Endothelial cell of umbilical vein (primary cell): Measurements from ENCODE around the gene DDX31. TPM values are rescaled to one million over a fixed set of nuclear protein-coding genes. Genes with fewer than 3 reads are reported as not detected.

Experiments
- BruUV-seq: library from RNA; stranded (reverse); fragments of 400-500 nt; replicated peaks from 2 replicates; lab custom pipeline; 2021; lab: Mats Ljungman, UMichigan
- CTCF ChIA-PET: fragments of 300-600, 350-600 bp; sonication (Branson Sonifier 250); formaldehyde crosslinking; loops from one replicate; lab custom pipeline; 2021; ENCODE audit warnings: antibody characterized with exemption, inconsistent platforms; lab: Charles Lee
- POLR2A ChIA-PET: fragments of 300-600, 350-600 bp; sonication (Branson Sonifier 250); formaldehyde crosslinking; loops from one replicate; lab custom pipeline; 2021; ENCODE audit warnings: antibody characterized with exemption, inconsistent platforms; lab: Charles Lee
- DNase-seq: peaks from one replicate; pipeline ENCODE4 v3.0.0-alpha.2; 2011; ENCODE audit warnings: low read depth, low spot score
- FAIRE-seq: peaks from 2 replicates; lab custom pipeline; 2011; peaks lifted over from hg19 to GRCh38; lab: Jason Lieb, UNC
- H2AFZ ChIP-seq: 2 replicates; pipeline ENCODE4 v1.6.0; 2012; ENCODE audit warnings: low read depth, low read length, control low read depth, inconsistent platforms
- H3K27ac ChIP-seq: 2 replicates; pipeline ENCODE4 v1.5.1; 2011; ENCODE audit warnings: low read depth, mild to moderate bottlenecking, control low read depth, low read length, moderate library complexity; ENCODE audit not compliant: insufficient read depth
- H3K27me3 ChIP-seq, 2 experiments: 2 replicates each; pipeline versions ENCODE4 v1.6.0 to v1.6.1; 2011; ENCODE audit warnings: low read length in 2 of 2, mixed read lengths in 1 of 2; ENCODE audit not compliant: control insufficient read depth in 2 of 2, insufficient read depth in 2 of 2
- H3K36me3 ChIP-seq, 2 experiments: 2 replicates in 1 of 2; 3 replicates in 1 of 2; pipeline ENCODE4 v1.5.1; 2011; ENCODE audit warnings: low read length in 2 of 2, mild to moderate bottlenecking in 1 of 2, moderate library complexity in 1 of 2; ENCODE audit not compliant: control insufficient read depth in 2 of 2, insufficient read depth in 2 of 2; ENCODE audit errors: extremely low read depth in 1 of 2
- H3K4me1 ChIP-seq: 3 replicates; pipeline ENCODE4 v1.5.1; 2011; ENCODE audit warnings: mild to moderate bottlenecking, low read length; ENCODE audit not compliant: control insufficient read depth, insufficient read depth; ENCODE audit errors: extremely low read depth
- H3K4me2 ChIP-seq: 2 replicates; pipeline ENCODE4 v1.6.1; 2011; ENCODE audit warnings: low read length, control low read depth, mixed read lengths; ENCODE audit not compliant: insufficient read depth
- H3K4me3 ChIP-seq, 3 experiments: fragments of 200-600 bp in 1 of 3; sonication (generic), shearing (Covaris generic) in 1 of 3; replicated peaks in 1 of 3; 2 replicates each; pipeline ENCODE4 v1.5.1; 2011 to 2016; ENCODE audit warnings: control low read depth in 3 of 3, low read length in 3 of 3, mild to moderate bottlenecking in 2 of 3, inconsistent platforms in 1 of 3, low read depth in 1 of 3, moderate library complexity in 1 of 3; ENCODE audit not compliant: insufficient read depth in 1 of 3
- H3K79me2 ChIP-seq: 2 replicates; pipeline ENCODE4 v1.6.0; 2012; ENCODE audit warnings: low read length, inconsistent platforms; ENCODE audit not compliant: control insufficient read depth, insufficient read depth
- H3K9ac ChIP-seq: replicated peaks from 2 replicates; pipeline ENCODE3; 2011; ENCODE audit warnings: low read length, control low read depth; ENCODE audit not compliant: insufficient read depth; ENCODE audit errors: extremely low read depth
- H3K9me1 ChIP-seq: replicated peaks from 3 replicates; pipeline ENCODE4 v1.6.0; 2011; ENCODE audit warnings: mild to moderate bottlenecking, low read length; ENCODE audit not compliant: control insufficient read depth, insufficient read depth; ENCODE audit errors: extremely low read depth
- H3K9me3 ChIP-seq: replicated peaks from 2 replicates; pipeline ENCODE4 v1.5.1; 2012; ENCODE audit warnings: low read length, inconsistent platforms; ENCODE audit not compliant: control insufficient read depth, insufficient read depth
- H4K20me1 ChIP-seq: replicated peaks from 2 replicates; pipeline ENCODE3; 2011; ENCODE audit warnings: mild to moderate bottlenecking, low read length; ENCODE audit not compliant: control insufficient read depth, insufficient read depth; ENCODE audit errors: extremely low read depth
- EZH2 ChIP-seq: IDR thresholded peaks from 2 replicates; pipeline ENCODE4 v1.6.1; 2012; ENCODE audit warnings: borderline replicate concordance, low read depth, mild to moderate bottlenecking, moderate library complexity, low read length, inconsistent platforms; ENCODE audit not compliant: severe bottlenecking
- FOS ChIP-seq: IDR thresholded peaks from 2 replicates; pipeline ENCODE4 v1.6.1; 2011; ENCODE audit warnings: mild to moderate bottlenecking, low read length, moderate library complexity, borderline replicate concordance; ENCODE audit not compliant: insufficient read depth
- GATA2 ChIP-seq: IDR thresholded peaks from 2 replicates; pipeline ENCODE4 v1.7.0; 2011; ENCODE audit warnings: low read depth, mild to moderate bottlenecking, moderate library complexity, mixed read lengths, low read length; ENCODE audit not compliant: insufficient read length, insufficient read depth
- JUN ChIP-seq: IDR thresholded peaks from 2 replicates; pipeline ENCODE4 v1.6.1; 2011; ENCODE audit warnings: borderline replicate concordance, low read depth; ENCODE audit not compliant: insufficient read length, insufficient read depth
- MYC ChIP-seq: IDR thresholded peaks from one replicate; pipeline ENCODE4 v1.6.1; 2011; ENCODE audit warnings: mild to moderate bottlenecking, low read depth, low read length
- POLR2A ChIP-seq: IDR thresholded peaks from 2 replicates; pipeline ENCODE4 v1.6.1; 2012; ENCODE audit warnings: low read depth, mild to moderate bottlenecking, control low read depth, low read length
- POLR2AphosphoS5 ChIP-seq: IDR thresholded peaks from 2 replicates; pipeline ENCODE4 v1.6.1; 2012; ENCODE audit warnings: low read depth, mild to moderate bottlenecking, control low read depth, low read length, moderate library complexity; ENCODE audit not compliant: insufficient read depth
- dilution Hi-C: fragments of 300-500 bp; cut with MboI; formaldehyde crosslinking; loops from one replicate; pipeline ENCODE4 v1.15.0; 2019; ENCODE audit warnings: low sequenced_read_pairs; ENCODE audit not compliant: extremely low pct_ligation_motif_present
- intact Hi-C: fragments of 100-400 bp; cut with micrococcal nuclease; formaldehyde crosslinking; loops from one replicate; pipeline ENCODE4 v1.10.0; 2022
- polyA plus RNA-seq, 4 experiments: library from polyadenylated mRNA; depleted of rRNA in 3 of 4; stranded (reverse) in 3 of 4; unstranded in 1 of 4; fragments of >200 nt; gene quantifications; 2 replicates each; pipeline versions ENCODE4 v1.2.1 to v1.2.3, GENCODE V29; 2011 to 2012; ENCODE audit warnings: missing spikeins in 1 of 4
- total RNA-seq: library from RNA; stranded (reverse); gene quantifications from 2 replicates; pipeline ENCODE4 v1.2.3, GENCODE V29; 2021
- TF ChIP-seq, protein P1 (sequence below), 2 donors: IDR thresholded peaks; 1 replicate in 1 of 2; 2 replicates in 1 of 2; pipeline ENCODE4 v1.5.1; 2011; ENCODE audit warnings: low read length in 2 of 2, mild to moderate bottlenecking in 2 of 2, moderate library complexity in 2 of 2, control low read depth in 1 of 2, inconsistent platforms in 1 of 2, low read depth in 1 of 2; ENCODE audit not compliant: insufficient read depth in 1 of 2; ENCODE audit errors: extremely low read depth in 1 of 2
- TF ChIP-seq, protein P2 (sequence below): IDR thresholded peaks from 2 replicates; pipeline ENCODE4 v1.6.1; 2011; ENCODE audit not compliant: insufficient read depth, insufficient read length

Gene DDX31
- total and polyA plus RNA-seq, 2 donors (not counting 3 experiments of a cell fraction or from before 2014, with no cell fraction given): 8.0 to 16.3 TPM

DNA sequence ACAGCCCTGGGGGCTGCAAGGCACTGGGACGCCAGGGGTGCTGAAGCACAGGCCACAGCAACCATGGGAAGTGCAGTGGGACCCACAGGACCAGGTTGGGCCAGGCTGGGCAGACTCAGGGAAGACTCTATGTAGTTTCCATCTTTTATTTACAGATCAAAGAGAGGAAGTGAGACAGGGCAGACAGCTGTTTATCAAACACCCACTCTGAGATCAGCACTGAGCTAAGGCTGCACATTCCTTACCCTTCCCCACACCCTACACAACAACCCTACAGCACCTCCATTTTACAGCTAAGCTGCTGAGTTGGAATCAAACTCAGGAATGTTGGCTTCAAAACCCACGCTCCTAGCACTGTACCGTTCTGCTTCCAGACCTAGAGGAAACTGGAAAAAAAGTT is 67.6 kb downstream of the DDX31 start:
- H3K4me2 ChIP-seq: no peak overlapping the region
- ChIA-PET POLR2A (no interaction called here), CTCF (no interaction called here)
- no peaks in the 10 kb centered on the region for H3K9me3 ChIP-seq
- TF ChIP-seq, protein P1, sequence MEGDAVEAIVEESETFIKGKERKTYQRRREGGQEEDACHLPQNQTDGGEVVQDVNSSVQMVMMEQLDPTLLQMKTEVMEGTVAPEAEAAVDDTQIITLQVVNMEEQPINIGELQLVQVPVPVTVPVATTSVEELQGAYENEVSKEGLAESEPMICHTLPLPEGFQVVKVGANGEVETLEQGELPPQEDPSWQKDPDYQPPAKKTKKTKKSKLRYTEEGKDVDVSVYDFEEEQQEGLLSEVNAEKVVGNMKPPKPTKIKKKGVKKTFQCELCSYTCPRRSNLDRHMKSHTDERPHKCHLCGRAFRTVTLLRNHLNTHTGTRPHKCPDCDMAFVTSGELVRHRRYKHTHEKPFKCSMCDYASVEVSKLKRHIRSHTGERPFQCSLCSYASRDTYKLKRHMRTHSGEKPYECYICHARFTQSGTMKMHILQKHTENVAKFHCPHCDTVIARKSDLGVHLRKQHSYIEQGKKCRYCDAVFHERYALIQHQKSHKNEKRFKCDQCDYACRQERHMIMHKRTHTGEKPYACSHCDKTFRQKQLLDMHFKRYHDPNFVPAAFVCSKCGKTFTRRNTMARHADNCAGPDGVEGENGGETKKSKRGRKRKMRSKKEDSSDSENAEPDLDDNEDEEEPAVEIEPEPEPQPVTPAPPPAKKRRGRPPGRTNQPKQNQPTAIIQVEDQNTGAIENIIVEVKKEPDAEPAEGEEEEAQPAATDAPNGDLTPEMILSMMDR (IDR thresholded peaks at IDR 0.05; ENCODE audit: extremely low read depth in 1 of 2, insufficient read depth in 1 of 2, low read depth in 1 of 2, low read length in 2 of 2): no peak
- TF ChIP-seq POLR2A (no peak), MYC (no peak), JUN (no peak), POLR2AphosphoS5 (no peak), FOS (no peak), GATA2 (no peak), EZH2 (no peak)
- TF ChIP-seq, protein P2, sequence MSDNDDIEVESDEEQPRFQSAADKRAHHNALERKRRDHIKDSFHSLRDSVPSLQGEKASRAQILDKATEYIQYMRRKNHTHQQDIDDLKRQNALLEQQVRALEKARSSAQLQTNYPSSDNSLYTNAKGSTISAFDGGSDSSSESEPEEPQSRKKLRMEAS: no peak
- no TSS peak for BruUV-seq
- H3K4me3 ChIP-seq: no peak overlapping the region
- no peaks in the 10 kb centered on the region for H3K27me3 ChIP-seq
- H3K36me3 ChIP-seq: peaks cover 0 to 2% of the 10 kb centered on the region in 2 experiments
- intact Hi-C loops (no loop called here), dilution Hi-C loops (no loop called here)
- H3K9ac ChIP-seq: no peak overlapping the region
- H3K9me1 ChIP-seq: no peaks in the 10 kb centered on the region
- no peaks in the 10 kb centered on the region for H3K4me1 ChIP-seq
- H3K27ac ChIP-seq: no peak overlapping the region
- no peak for FAIRE-seq
- no peak for DNase-seq
- no peaks in the 10 kb centered on the region for H4K20me1 ChIP-seq
- no peaks in the 10 kb centered on the region for H3K79me2 ChIP-seq
- H2AFZ ChIP-seq: no peak overlapping the region
